Suprapubic skin (tissue), 4 donors: ENCODE data around the gene UTP25.
"Not testable (repeated sequence)": the region's sequence is repeated elsewhere in the genome, so short reads cannot be mapped to it uniquely, and the experiment has no call there.

Source experiments
- CTCF ChIP-seq, 2 donors: fragments of 200-600 bp in 1 of 2; fragments of 450-650 bp in 1 of 2; sonication (generic) in 1 of 2; IDR thresholded peaks; one replicate each; pipeline ENCODE4 v1.5.1; 2016 to 2019; ENCODE audit warnings: antibody characterized with exemption in 2 of 2, mild to moderate bottlenecking in 1 of 2, moderate library complexity in 1 of 2
- EP300 ChIP-seq: sonication (generic); formaldehyde crosslinking; IDR thresholded peaks from one replicate; pipeline ENCODE4 v1.6.1; 2017; ENCODE audit warnings: antibody characterized with exemption
- POLR2AphosphoS5 ChIP-seq, 3 donors: sonication (generic); formaldehyde crosslinking; IDR thresholded peaks; one replicate each; pipeline ENCODE4 v1.6.1; 2017; ENCODE audit warnings: antibody characterized with exemption in 3 of 3

- TF ChIP-seq CTCF (IDR thresholded peaks at IDR 0.05); EP300; POLR2AphosphoS5 (IDR thresholded peaks at IDR 0.05): not testable (repeated sequence)
Observed at GRCh38 chr1:209898851-209899250, 71.1 kb downstream of the UTP25 start.
